HG03520 (cell line): Measurements from ENCODE around the gene GRM4.
"Not testable (repeated sequence)": the region's sequence is repeated elsewhere in the genome, so short reads cannot be mapped to it uniquely, and the experiment has no call there.

Experiments used
- ATAC-seq: cut with Tn5 transposase; IDR thresholded peaks from one replicate; pipeline ENCODE4 v1.9.1; 2021; ENCODE audit warnings: mild to moderate bottlenecking, moderate library complexity; ENCODE audit not compliant: unreplicated experiment

The GRM4 gene

GRCh38 chr6:34027445-34027936 is 118.4 kb downstream of the GRM4 start:
- ATAC-seq, result no peak

DNA sequence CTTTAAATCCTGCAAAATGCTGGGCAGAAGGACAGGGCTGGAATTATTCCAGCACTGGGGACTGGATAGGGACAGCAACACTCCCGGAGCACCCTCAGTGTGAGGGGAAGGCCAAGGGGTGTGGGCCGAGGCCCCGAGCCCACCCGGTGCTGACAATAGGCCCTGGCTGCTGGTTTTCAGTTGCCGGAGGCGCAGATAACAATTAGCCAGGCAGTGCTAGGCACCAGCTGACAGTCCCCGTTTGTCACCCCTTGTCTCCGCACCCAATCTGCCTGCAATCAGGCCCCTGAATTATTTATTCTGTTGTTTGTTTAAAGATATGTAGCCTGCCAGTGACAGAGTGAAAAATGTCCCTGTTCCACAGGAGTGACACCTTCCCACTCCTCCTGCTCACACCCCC is 120.0 kb downstream of the GRM4 start:
- no peak for ATAC-seq

- no peak for ATAC-seq
Observed at GRCh38 chr6:34025112-34025807, 120.6 kb downstream of the GRM4 start.

DNA sequence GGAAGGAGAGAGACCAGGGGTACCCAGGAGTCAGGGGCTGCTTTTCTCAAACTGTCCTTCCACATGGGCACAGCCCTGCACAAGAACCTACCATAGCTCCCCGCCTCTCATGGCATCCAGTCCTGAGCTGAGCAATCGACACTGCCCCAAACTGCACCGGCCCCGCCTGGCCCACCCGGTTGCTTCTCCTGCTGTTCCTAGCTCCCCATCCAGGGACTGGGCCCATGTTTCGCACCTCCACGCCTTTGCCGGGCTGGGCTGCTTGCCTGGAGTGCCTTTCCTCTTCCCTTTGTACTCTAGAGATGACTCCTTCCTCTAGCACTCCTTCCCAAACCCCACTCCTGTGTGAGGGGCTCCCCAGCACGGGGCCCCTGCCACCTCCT is 123.0 kb downstream of the GRM4 start:
- no peak for ATAC-seq

GRCh38 chr6:34022250-34022872 is 123.5 kb downstream of the GRM4 start:
- ATAC-seq, result no peak

GRCh38 chr6:34021554-34022190 is 124.2 kb downstream of the GRM4 start:
- no peak for ATAC-seq

DNA sequence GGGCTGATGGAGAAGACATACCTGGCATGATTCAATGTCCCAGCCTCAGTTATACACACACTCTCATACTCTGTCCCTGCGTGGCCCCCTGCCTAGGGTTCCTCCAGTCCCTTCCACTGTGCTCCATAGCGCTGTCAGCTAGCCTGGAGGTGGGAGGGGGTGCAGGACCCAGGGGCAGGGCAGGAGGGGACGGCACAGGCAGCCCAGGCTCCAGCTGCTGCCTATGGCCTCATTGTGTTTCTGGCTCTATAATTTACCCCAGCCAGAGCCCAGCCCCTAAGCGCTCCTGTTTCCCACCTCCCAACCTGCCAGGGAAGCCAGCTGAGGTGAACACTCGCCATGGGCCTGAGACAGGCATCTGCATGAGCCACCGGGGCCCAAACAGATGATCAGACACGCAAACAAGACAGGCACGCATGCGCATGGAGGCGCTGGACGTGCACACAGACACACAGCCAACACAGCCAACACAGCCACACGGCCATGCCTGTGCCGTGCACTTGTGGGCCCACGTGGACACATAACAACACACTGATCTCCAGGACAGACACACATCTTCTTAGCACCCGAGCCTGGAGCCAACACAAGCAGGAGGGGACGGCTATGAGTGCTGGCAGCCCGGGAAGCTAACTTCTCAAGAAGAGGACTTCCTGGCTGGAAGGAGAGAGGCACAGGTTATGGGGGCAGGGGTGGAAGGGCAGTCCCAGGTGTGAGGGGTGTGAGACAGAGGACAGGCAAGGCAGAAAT is 124.9 kb downstream of the GRM4 start:
- no peak for ATAC-seq

DNA sequence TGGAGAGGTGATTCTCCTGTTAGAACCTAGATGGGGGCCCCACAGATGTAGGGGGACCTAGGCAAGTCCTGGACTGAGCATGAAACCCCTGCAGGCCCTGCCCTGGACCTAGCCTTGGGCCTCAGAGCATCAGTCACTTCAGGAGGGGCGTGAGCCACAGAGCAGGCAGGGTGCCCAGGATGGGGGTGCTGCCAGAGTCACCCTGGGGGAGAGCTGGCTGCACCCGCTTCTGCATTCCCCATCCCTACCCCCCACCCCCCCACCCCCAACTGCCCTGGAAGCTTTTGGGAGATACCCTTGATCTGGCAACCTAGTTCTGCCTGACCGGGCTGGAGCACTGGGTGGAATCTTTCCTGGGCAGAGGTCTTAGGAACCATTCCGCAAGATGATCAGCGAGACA is 125.6 kb downstream of the GRM4 start:
- ATAC-seq, result no peak

GRCh38 chr6:34018961-34019606 is 126.8 kb downstream of the GRM4 start:
- no peak for ATAC-seq

GRCh38 chr6:34018026-34018425 is 127.9 kb downstream of the GRM4 start:
- no peak for ATAC-seq

- ATAC-seq, result no peak
Observed at GRCh38 chr6:34017106-34017805, 128.6 kb downstream of the GRM4 start.

- ATAC-seq, result not testable (repeated sequence)
Observed at GRCh38 chr6:34016573-34016972, 129.3 kb downstream of the GRM4 start.

- ATAC-seq, result no peak
Observed at GRCh38 chr6:34015586-34015985, 130.3 kb downstream of the GRM4 start.

GRCh38 chr6:34011264-34011663 is 134.6 kb downstream of the GRM4 start:
- ATAC-seq, result no peak

DNA sequence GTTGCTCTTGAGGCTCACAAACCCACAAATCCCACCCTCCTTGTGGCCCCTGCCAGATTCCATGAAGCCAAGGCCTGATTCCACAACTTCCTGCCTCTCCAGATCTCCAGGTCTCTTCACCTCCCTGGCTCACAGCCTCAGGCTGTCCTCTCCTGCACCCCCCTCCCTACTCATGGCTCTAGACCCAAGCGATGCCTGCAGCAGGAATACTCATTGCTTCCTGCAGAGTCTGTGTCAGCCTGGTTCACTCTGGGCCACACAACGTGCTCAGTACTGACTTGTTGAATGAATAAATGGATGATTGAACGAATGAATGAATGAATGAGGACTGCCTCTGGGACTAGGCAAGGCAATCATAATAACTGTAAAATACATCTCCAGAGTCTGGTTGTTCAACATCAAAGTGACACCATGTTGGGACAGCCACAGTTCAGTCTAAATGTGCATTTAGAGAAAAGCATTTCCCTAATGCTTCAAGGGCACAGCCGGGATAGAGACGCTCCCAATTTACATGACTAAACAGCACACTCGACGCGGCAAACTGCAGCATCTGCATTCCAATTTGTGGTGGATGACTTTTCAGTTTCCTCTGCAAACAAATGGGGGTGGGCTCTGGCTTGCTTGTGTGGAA is 139.9 kb downstream of the GRM4 start:
- no peak for ATAC-seq

DNA sequence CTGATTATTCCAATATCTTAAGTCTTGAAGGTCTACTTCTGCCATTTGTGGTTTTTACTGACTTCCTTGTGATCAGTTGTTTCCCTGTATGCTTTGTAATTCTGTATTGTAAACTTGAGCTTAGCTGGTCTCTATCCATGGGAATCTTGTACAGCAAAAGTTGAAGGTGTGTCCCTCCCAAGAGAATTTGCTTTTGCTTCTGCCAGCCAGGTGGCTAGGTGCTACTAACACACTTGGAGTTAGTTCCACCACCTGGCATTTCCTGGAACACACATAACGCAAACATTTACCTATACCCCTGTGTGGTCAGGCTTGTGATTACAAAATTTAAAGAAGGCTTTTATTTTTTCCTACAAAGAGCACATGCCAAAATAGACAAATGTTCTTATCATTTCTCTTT is 141.2 kb downstream of the GRM4 start:
- ATAC-seq, result no peak

- no peak for ATAC-seq
Observed at GRCh38 chr6:34003962-34004361, 141.9 kb downstream of the GRM4 start.

DNA sequence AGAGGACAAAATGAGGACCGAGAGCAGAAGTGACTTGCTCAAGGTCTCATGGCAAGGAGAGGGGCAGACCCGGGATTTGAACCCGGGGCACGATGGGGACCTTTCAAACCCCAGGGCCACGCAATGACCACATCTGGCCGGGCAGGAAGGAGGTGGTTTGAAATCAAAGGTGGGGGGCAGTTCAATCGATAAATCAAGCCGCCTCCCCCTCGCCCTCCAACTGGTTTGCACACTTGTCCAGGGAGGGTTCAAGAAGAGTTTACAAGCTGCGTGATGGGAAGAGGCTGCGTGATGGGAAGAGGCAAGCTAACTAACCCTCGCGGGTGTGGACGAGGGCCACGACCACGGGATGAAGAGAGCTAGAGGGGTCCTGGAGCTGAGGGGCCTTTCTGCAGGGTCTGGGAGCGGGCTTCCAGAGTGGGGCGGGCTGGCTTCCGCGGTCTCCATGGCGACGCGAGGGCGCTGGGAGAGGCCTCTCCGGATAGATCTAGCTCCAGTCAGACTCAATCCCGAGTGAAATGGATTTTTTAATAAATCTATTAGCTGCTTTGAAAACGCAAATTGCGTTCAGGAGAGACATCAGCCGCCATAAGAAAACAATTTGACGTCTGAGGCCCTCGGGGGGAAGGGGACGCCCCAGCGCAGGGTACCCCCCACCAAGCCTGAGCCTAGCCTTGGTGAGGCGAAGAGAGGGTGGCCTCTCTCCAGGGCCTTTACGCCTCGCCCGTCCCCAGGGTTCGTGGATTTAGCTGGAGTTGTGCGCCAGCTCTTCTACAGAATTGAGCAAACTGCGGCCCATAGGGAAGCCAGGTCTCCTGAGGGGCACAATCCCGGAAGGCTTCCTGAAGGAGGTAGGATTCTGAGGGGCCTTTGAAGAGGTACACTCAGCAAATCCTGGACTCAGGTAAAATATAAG is 143.9 kb downstream of the GRM4 start:
- ATAC-seq, result no peak

DNA sequence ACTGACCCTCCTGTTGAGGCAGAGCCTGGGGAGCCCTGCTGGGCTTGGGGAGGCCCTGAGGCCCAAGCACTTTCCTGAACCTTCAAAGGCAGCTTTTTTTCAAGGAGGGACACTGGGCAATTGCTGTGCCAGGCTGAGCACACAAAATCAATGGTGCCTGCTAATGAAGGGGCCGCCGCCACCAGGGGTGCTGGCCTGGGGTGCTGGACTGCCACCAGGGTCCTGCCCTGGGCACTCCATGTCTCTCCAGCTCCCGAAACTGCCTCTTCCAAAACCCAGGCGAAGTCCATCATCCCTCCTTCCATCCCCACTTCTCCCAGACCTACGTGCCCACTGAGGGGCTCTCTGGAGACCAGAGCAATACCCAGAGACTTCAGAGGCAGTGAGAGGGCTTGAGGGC is 145.6 kb downstream of the GRM4 start:
- no peak for ATAC-seq
